Lung (tissue), 12 donors: Measurements from ENCODE around the gene SYNGR2. TPM values are rescaled to one million over a fixed set of nuclear protein-coding genes. Genes with fewer than 3 reads are reported as not detected.

Source experiments
- ATAC-seq: fragments of 200-7000 bp; cut with Tn5 transposase; one replicate; pipeline ENCODE4 v1.9.1; 2020; ENCODE audit warnings: moderate number of reproducible peaks; ENCODE audit not compliant: insufficient read depth, low FRiP score
- DNase-seq, 3 donors: peaks; one replicate each; pipeline ENCODE4 v3.0.0-alpha.2; 2013 to 2017
- H3K27ac ChIP-seq, 2 donors: one replicate each; pipeline ENCODE4 v1.5.1; 2013; ENCODE audit warnings: mild to moderate bottlenecking in 2 of 2, moderate library complexity in 2 of 2, control low read depth in 1 of 2, inconsistent platforms in 1 of 2, low read depth in 1 of 2, low read length in 1 of 2
- H3K27me3 ChIP-seq, 3 donors: one replicate each; pipeline ENCODE4 v1.5.1; 2013; ENCODE audit warnings: low read length in 2 of 3; ENCODE audit not compliant: control insufficient read depth in 3 of 3, insufficient read depth in 3 of 3
- H3K36me3 ChIP-seq, 4 donors: one replicate each; pipeline ENCODE4 v1.5.1; 2013; ENCODE audit warnings: low read length in 4 of 4, mild to moderate bottlenecking in 1 of 4, moderate library complexity in 1 of 4; ENCODE audit not compliant: control insufficient read depth in 4 of 4, insufficient read depth in 4 of 4
- H3K4me1 ChIP-seq, 5 donors: one replicate each; pipeline ENCODE4 v1.5.1; 2013; ENCODE audit warnings: low read length in 5 of 5, mild to moderate bottlenecking in 2 of 5, moderate library complexity in 1 of 5; ENCODE audit not compliant: control insufficient read depth in 5 of 5, insufficient read depth in 5 of 5
- H3K4me3 ChIP-seq: one replicate; pipeline ENCODE4 v1.5.1; 2013; ENCODE audit warnings: mild to moderate bottlenecking, control low read depth, moderate library complexity
- H3K9ac ChIP-seq, 2 donors: one replicate each; pipeline ENCODE4 v1.5.1; 2013; ENCODE audit warnings: low read length in 2 of 2, control low read depth in 1 of 2; ENCODE audit not compliant: insufficient read depth in 1 of 2
- H3K9me3 ChIP-seq, 4 donors: one replicate each; pipeline ENCODE4 v1.5.1; 2013; ENCODE audit warnings: low read length in 3 of 4, mild to moderate bottlenecking in 1 of 4, moderate library complexity in 1 of 4; ENCODE audit not compliant: control insufficient read depth in 4 of 4, insufficient read depth in 3 of 4
- CTCF ChIP-seq: IDR thresholded peaks from 2 replicates; pipeline ENCODE4 v1.5.1; 2012; ENCODE audit warnings: mild to moderate bottlenecking; ENCODE audit errors: control extremely low read depth, extremely low read depth
- WGBS, 2 donors: extraction: QIAGEN DNeasy Blood & Tissue Kit; methylation state at CpG; one replicate each; pipeline ENCODE4 v1.1.7; 2013; 5-methylcytosine and 5-hydroxymethylcytosine counted together
- polyA plus RNA-seq, 2 donors: library from polyadenylated mRNA; stranded (reverse); fragments of 200-250 nt; gene quantifications; one replicate each; pipeline ENCODE4 v1.2.1, GENCODE V29; 2013
- total RNA-seq, 2 donors: library from RNA; depleted of rRNA in 1 of 2; stranded (reverse); fragments of >200 nt in 1 of 2; gene quantifications; one replicate each; pipeline ENCODE4 v1.2.1, GENCODE V29; 2014 to 2021
- donor health status: control.
- donor health status: control.
- donor health status: Bipolar disorder and iron deficiency.
- donor health status: healthy.
- donor health status: DM: yes; HTN: yes; CAD: no.

Gene SYNGR2
- total and polyA plus RNA-seq, 4 donors = 111 to 212 (median 188) TPM

DNA sequence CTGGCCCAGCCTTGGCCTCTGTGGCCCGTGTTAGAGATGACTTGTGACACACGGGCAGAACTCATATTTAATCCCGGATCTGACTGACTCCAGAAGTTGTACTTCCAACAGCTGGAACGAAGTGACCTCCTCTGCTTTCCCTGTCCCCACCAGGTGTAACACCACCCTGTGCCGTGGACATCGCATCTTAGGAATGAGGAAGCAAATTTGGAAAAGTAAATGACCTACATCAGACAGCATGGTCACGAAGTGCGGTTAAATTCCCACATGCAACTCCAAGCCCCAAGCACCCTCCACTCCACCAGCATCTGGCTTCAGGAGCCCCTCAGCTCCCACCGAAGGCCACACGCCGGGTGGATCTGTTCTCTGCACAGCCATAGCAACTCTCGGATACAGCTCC lies 15.5 kb downstream of the SYNGR2 start:
- WGBS, 2 donors = 87 to 94% methylated on average over 12 of the region's 12 CpGs
- DNase-seq (no peak), ATAC-seq (no peak)
- Histone ChIP-seq H3K9ac (peak overlapping the region in 1 of 2 donors; percentile 3), H3K9me3 (no peaks in the 10 kb centered on the region), H3K27me3 (no peaks in the 10 kb centered on the region), H3K4me1 (peaks cover 0 to 45% (median 6%) of the 10 kb centered on the region in 5 donors), H3K4me3 (no peak overlapping the region), H3K36me3 (no peaks in the 10 kb centered on the region), H3K27ac (no peak overlapping the region)
- no peak for TF ChIP-seq CTCF

DNA sequence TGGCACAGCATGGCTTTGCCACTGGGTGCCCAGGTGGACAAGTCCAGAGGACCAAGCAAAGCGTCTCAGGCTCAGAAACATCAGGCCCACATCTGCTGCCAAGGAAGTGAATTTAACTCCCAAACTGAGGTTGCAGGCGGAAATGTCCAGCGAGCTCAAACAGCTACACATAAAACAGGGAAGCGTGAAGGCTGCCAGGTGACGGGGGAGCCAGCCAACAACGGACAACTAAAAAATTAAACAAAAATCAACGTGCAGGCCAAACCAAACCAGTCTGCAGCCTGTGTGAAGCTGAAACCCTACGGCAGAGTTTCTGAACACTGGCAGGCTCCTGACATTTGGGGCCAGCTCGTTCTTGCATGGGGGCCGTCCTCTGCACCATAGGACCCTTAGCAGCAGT lies 16.0 kb downstream of the SYNGR2 start:
- H3K9ac ChIP-seq = no peak overlapping the region
- 65 to 78% methylated on average over 10 of the region's 10 CpGs for WGBS, 2 donors
- TF ChIP-seq CTCF = no peak
- H3K27me3 ChIP-seq = no peaks in the 10 kb centered on the region
- H3K9me3 ChIP-seq = no peaks in the 10 kb centered on the region
- H3K27ac ChIP-seq = peak overlapping the region in 1 of 2 donors; percentile 7
- ATAC-seq = no peak
- H3K36me3 ChIP-seq = no peaks in the 10 kb centered on the region
- H3K4me1 ChIP-seq = peaks cover 0 to 45% (median 6%) of the 10 kb centered on the region in 5 donors
- peak in 1 of 3 donors; percentile 37 for DNase-seq
- no peak overlapping the region for H3K4me3 ChIP-seq

- WGBS, 2 donors = 64 to 76% methylated on average over 9 of the region's 9 CpGs
- Histone ChIP-seq H3K27me3 (no peaks in the 10 kb centered on the region), H3K4me1 (peaks cover 0 to 42% (median 6%) of the 10 kb centered on the region in 5 donors), H3K9me3 (no peaks in the 10 kb centered on the region), H3K27ac (peak overlapping the region in 1 of 2 donors; percentile 7), H3K9ac (no peak overlapping the region), H3K4me3 (no peak overlapping the region), H3K36me3 (no peaks in the 10 kb centered on the region)
- no peak for ATAC-seq
- no peak for TF ChIP-seq CTCF
- DNase-seq = no peak
Measured at GRCh38 chr17:78184868-78185267, 16.5 kb downstream of the SYNGR2 start.
